NCI-H345 (cell line): ENCODE measurements around the gene CFAP46.

Source experiments
- DNase-seq: peaks from one replicate; lab custom pipeline; 2025; lab: John Stamatoyannopoulos, UW

The CFAP46 gene

GRCh38 chr10:132880128-132880981 is 62.0 kb downstream of the CFAP46 start:
- no peak for DNase-seq

GRCh38 chr10:132879408-132880127 is 62.8 kb downstream of the CFAP46 start:
- no peak for DNase-seq

DNA sequence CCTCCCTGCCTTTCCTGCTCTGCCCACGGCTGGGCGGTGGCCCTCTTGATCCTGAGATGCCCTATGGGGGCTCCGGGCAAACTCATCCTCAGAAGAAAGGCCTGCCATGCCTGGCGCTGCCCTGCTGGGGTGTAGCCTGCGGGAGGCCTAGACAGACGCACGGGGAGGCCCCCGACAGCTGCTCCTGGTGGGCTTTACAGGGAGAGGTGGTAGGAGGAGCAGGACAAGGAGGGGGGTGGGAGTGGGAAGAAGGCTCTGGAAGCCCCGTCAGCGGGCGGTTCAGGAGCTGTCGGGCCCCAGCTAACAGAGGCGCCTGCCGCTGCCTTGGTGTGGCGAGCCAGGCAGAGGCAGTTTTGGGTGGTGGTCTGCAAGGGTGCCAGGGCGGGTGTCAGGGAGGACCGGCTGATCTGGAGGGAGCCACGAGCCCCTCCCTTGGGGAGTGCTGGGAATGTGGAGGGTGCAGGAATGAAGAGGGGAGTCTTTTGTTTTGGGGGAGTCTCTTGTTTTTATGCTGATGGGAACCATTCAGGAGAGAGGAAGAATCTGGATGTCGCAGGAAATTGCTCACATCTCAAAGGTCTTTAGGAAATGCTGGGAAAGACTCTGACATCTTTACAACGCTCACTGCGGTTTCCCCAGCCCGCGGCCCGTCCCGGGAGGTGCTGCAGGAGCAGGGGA is 63.5 kb downstream of the CFAP46 start:
- no peak for DNase-seq

DNA sequence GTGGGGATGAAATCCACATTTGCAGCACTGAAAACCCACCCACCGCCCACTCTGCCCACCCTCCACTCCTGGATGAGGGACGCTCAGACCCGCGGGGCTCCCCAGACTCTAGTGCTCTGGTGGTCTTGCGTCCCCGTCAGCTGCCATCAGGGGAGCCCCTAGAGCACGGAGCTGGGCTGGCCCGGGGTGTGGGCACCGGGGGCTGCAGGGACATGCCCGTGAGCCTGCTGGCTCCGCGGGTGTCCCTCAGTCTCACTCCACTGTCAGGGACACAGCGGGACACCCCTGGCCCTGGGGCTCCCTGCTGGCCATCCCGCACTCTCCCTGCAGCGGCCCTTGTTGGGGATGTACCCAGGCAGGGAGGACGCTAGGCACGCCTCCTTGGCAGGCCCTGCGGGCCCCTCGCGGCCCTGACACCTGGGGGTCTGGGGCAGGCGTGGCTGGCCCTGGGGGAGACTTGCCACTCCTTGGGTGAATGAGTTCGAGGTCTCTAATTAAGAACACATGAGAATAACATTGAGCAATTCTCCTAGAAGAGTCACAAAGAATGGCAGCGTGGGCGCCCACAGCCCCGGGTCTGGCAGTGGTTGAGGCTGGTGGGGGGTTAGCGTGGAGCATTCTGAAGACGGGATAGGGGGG is 64.2 kb downstream of the CFAP46 start:
- DNase-seq: no peak

DNA sequence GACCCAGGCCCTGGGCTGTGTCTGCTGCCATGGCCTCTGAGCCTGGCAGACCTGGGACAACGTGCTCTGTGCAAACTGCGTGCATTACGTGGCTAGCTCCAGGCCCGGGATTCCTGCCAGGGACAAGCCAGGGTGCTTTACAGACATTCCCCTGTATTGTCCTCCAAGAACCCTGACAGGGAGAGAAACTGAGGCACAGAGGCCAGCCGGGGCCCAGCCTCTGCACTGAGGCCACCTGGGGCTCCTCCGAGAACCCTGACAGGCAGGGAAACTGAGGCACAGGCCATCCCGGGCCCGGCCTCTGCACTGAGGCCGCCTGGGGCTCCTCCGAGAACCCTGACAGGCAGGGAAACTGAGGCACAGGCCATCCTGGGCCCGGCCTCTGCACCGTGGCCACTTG is 64.9 kb downstream of the CFAP46 start:
- DNase-seq: no peak

- DNase-seq: no peak
Observed at GRCh38 chr10:132876993-132877431, 65.4 kb downstream of the CFAP46 start.

DNA sequence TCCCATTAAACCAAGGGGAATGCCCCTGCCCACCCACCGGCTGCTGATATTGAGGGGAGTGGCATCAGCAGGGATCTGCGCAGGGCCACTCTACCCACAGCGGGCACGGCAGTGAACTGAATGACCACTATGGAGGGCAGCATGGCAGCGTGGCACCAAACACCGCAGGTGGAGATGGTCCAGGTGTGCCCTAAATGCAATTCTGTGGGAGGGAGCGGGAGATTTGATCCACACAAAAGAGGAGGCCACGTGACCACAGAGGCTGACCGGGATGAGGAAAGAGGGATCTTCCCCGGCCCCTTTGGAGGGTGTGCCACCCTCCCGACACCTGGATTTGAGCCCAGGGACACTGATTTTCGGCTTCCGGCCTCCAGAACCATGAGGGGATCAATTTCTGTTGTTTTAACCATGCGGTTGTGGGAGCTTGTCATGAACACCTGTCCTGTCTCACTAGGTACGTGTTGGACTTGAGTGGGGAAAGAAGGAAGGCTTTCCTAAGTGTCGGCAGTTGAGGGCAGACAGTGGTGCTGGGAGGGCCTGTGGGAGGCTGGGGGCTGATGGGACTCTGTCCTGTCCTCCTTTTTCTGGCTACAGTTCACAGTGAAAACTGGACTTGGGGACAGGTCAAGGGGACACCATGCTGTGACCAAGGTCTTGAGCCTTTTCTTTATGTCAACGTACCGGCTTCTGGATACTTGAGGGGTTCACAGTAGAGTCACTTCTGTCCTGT is 66.1 kb downstream of the CFAP46 start:
- no peak for DNase-seq

GRCh38 chr10:132875435-132875834 is 66.9 kb downstream of the CFAP46 start:
- DNase-seq: no peak

GRCh38 chr10:132873395-132873794 is 69.0 kb downstream of the CFAP46 start:
- no peak for DNase-seq

GRCh38 chr10:132872658-132873057 is 69.7 kb downstream of the CFAP46 start:
- DNase-seq: no peak

DNA sequence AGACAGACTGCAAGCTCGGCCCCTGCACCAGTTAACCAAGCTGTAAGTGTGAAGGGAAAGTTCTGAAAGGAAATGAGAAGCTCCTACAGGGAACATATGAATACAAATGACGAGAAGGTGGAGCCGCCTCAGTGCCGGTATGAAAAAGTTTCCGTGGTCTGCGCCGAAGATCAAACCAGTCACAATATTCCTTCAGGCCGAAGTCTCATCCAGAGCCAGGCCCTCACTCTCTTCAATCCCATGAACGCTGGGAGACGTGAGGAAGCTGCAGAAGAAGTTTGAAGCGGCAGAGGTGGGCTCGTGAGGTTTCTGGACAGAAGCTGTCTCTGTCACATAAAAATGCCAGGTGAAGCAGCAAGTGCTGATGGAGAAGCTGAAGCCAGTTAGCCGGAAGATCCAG is 71.9 kb downstream of the CFAP46 start:
- no peak for DNase-seq

GRCh38 chr10:132869621-132870020 is 72.7 kb downstream of the CFAP46 start:
- DNase-seq: no peak

DNA sequence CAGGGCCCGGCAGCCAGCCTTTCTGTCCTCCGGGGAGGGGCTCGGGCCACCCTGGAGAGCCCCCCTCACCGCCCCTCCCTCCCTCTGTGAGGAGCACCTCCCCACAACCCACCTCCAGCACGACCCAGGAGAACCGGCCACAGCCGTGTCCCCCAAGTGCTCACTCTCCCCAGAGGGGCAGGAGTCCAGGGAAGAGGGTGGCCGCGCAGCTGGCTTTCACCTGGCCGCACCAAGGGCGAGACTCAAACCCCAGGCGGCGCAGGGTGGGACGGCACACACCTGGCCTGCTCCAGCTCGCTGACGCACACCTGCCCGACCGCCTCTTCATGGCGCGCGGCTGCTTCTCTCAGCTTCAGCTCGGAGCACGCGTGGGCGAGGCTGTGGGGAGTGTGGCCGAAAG is 73.4 kb downstream of the CFAP46 start:
- DNase-seq: no peak

DNA sequence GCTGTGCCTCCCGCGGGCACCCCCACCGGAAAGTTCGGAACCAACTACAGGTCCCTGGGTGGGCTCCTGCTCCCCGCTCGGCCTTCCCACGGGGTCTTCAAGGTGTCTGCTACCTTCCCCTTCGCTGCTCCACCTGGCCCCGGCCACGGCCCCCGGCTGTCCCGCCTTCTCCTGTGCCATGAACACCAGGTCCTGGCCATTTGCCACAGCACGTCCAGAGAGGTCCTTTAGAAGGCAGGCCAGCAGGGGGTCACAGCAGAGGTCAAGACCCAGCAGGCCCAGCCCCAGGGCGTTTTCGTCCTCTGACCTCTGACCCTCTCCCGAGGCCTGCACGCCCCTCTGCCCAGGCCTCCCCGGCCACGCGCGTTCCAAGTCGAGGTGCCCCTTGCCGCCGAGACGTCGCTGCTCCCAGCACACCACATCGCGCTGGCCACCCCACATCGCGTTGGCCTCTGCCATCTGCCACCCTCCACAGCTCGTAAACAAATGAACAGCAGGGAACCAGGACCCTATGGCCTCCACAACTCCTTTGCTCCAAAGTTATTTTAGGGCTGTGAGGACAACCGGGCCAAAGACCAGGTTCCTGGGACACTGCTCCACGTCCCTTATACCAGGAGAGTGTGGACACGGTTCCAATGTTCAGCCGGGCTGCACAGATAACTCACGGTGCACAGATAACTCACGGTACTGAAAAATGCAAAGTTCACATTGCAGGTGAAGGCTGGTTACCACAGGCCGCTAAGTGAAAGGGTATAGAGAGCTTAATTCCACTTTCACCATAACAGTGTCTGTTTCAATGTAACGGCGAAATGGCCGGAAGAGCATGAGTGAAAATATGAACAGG is 74.3 kb downstream of the CFAP46 start:
- no peak for DNase-seq

DNA sequence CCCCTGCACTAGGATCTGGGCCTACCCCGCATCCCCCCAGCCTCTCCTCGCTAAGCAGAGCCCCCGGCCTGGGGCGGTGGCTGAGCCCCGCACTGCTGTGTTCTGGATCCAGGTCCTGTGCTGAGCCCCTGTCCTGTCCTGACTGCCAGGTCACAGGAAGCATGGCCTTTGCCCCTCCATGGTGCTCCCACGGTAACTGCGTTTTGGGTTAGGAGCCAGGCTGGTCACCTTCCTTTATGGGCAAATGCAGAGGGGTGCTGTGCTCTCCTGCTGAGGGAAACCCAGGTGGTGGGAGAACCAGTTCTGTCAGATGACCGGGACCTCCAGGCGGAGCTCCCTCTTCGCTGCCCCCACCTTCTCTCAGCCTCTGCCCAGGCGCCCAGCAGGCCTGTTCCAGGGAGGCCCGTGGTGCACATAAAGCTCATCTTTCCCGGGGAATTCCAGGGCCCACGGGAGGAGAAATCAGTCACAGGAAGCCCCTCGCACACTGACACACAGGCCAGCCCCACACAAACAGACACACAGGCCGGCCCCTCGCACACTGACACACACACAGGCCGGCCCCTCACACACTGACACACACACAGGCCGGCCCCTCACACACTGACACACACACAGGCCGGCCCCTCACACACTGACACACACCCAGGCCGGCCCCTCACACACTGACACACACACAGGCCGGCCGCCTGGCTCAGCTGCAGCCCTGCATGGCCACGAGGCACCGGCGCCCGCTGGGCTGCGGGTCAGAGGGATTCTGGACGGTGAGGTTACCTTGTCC is 75.6 kb downstream of the CFAP46 start:
- DNase-seq: no peak

DNA sequence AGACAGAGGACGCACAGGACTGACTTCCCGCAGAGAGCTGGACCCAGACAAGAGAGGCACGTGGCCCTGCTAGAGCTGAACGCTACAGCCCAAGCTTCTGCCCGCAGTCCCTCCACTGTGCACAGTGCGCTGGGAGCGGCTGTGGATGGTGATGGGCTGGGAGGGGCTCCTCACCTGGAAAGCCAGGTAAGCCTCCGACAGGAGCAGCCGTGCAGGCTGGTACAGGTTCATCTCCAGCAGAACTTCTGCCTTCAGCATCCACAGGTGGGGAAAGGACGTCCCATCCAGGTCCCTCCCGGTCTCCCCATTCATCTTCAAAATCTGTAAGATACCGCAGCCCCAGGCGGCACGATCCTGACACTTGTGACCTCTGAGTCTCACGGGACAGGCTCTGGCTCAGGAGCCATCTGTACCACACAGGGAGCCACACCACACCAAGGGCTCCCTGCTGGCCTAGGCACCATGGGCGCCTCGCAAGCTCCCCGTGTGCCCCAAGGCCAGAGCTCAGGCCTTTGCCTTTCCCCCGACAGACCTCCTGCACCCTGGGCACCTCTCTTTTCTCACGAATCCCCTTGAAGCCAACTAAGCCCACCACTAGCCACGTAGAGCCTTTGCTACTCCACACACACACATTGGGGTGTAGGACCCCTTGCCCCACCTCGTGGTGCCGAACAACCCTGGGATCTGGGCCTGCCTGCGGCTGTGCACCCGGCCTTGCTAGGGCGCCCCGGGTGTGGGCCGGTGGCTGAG is 76.3 kb downstream of the CFAP46 start:
- DNase-seq: no peak

DNA sequence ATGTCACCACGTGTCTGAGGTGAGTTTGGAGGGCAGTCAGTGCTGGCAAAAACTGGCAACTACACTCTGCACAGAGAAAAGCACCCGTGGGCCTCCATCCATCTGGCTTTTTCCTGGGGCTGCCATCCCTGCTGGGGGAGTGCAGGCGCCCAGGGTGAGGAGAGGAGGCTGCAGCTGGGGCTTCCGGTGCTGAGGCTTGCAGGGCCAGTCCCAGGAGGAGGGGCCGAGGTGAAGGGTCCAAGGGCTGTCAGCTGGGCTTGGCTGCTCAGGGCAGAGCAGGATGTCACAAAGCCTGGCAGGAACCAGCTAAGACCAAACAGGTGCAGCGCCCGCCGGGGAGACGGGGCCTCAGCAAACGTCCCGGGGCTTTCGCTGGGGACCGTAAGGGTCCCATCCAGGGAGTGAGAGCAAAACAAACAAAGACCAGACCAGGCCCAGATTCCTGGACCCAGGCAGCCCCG is 77.2 kb downstream of the CFAP46 start:
- no peak for DNase-seq

- DNase-seq: no peak
Observed at GRCh38 chr10:132862485-132863420, 79.6 kb downstream of the CFAP46 start.
